COLO829 (cell line): ENCODE results near the gene CRACR2A.

Source experiments
- DNase-seq: peaks from one replicate; pipeline ENCODE4 v3.0.0; 2012; ENCODE audit warnings: low spot score

CRACR2A gene

GRCh38 chr12:3646561-3647241 lies 106.2 kb downstream of the CRACR2A start:
- no peak for DNase-seq

DNA sequence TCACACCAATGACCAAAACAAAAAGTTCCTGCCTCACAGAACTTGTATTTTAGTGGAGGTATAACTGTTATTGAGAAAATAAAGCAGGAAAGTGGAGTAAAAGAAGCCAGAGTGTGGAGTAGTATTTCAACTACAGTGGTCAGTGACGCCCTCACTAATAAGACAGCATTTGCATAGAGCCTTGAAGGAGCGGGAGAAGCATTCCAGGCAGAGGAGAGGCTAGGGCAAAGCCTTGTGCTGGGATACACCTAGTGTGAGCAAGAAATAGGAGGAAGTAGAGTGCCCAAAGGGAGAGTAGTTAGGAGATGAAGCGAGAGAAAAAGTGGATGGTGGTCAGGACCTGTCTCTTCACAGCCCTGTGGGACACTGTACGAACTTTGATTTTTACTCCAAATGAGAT lies 107.8 kb downstream of the CRACR2A start:
- DNase-seq, result no peak

GRCh38 chr12:3644104-3644503 lies 108.8 kb downstream of the CRACR2A start:
- DNase-seq, result no peak

GRCh38 chr12:3641428-3642018 lies 111.4 kb downstream of the CRACR2A start:
- no peak for DNase-seq

- no peak for DNase-seq
These were observed 116.6 kb downstream of the CRACR2A start for GRCh38 chr12:3636328-3636727.

GRCh38 chr12:3634348-3634747 lies 118.6 kb downstream of the CRACR2A start:
- DNase-seq, result no peak

- no peak for DNase-seq
These were observed 119.5 kb downstream of the CRACR2A start for GRCh38 chr12:3633396-3633795.

DNA sequence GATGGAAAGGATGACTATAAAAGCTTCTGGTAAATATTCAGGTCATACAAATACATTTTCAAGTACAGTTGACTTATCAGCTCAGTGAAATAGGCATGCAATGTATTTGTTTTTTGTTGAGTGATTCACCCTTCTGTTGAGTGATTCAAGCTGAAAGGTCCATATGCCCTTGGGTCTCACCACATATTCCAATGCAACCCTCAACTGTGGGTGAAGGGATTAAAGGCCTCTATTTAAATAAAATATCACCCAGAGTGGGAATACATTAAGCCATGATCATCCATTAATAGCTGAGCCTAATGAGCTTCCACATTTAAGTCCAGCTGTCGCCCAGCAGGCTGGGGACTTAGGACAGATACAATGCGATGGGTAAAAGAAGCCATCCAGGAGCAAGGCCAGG lies 120.2 kb downstream of the CRACR2A start:
- DNase-seq, result no peak

DNA sequence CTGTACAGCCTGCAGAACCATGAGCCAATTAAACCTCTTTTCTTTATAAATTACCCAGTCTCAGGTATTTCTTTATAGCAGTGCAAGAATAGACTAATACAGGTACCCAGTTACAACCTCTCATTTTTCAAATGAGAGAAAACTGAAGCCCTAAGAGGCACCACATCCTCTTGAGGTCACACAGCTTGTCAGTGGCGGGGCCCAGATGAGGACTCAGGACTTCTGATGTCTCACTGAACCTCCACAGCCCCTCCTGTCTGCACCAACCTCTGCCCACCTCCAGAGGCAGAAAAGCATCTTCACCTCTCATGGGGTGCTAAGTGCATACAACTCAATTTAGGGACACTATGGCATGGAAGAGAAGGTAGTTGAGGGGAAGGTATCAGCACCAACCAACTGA lies 120.7 kb downstream of the CRACR2A start:
- no peak for DNase-seq

GRCh38 chr12:3631759-3632158 lies 121.2 kb downstream of the CRACR2A start:
- no peak for DNase-seq

DNA sequence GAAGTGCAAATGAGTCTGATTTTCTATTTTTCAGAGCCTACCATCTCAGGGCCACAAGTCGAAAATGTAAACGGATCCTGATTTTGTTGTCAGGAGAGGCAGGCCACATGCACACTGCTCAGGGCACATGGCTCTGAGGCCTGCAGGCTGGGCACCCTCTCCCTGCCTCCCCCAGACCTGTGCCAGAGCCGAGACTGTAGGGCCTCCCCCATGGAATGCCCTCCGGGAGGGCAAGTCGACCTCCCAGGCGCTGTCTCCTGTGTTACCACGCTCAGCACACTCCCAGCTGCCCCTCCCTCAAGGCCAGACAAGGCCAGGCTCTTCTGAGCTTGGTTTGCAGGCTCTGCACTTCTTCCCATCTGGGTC lies 121.7 kb downstream of the CRACR2A start:
- DNase-seq, result no peak

DNA sequence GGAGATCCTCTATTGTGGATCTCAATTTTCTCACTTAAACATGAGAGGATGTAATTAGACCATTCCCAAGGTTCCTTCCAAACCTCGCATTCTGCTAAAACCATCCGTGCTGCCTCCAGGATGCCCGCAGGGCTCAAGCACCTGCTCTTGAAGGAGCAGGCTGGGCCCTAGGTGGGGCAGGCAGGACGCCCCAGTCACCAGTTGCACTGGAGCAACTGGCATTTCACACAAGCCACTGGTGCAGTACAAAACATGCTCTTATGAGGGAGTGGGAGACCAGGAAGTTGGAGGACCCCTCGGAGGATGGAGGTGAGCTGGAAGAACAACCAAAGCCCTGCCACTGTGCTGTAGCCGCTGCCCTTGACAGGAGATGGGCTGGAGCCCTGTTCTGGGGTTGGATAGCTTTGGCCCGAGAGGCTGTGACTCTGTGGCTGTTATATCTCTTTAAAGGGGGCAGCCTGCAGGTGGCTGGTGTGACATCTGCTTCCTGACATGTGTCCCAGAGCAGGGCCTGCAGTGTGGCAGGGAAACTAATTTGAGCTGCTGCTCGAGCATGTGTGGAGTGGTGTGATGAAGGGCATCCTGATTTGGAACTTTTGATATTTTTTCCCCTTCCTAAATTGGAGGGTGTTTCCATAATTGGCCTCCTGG lies 122.2 kb downstream of the CRACR2A start:
- no peak for DNase-seq

DNA sequence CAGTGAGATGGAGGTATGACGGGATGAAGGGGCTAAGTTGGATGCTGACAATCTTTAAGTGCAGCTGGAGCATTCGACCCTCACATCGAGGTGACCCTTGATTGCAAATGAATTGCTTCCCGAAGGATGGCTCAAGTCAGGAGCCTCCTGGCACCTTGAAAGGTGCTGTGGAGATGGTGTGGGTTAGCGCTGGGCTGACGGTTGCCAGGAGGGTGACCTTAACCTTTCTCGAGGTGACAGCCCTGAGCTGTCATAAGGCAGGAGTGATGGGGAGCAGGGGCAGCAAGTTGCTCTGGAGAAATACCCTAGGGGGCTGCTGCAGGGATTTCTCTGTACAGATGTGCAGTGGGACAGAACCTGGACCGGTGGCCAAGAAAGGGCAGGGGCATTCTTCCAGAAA lies 122.8 kb downstream of the CRACR2A start:
- no peak for DNase-seq

DNA sequence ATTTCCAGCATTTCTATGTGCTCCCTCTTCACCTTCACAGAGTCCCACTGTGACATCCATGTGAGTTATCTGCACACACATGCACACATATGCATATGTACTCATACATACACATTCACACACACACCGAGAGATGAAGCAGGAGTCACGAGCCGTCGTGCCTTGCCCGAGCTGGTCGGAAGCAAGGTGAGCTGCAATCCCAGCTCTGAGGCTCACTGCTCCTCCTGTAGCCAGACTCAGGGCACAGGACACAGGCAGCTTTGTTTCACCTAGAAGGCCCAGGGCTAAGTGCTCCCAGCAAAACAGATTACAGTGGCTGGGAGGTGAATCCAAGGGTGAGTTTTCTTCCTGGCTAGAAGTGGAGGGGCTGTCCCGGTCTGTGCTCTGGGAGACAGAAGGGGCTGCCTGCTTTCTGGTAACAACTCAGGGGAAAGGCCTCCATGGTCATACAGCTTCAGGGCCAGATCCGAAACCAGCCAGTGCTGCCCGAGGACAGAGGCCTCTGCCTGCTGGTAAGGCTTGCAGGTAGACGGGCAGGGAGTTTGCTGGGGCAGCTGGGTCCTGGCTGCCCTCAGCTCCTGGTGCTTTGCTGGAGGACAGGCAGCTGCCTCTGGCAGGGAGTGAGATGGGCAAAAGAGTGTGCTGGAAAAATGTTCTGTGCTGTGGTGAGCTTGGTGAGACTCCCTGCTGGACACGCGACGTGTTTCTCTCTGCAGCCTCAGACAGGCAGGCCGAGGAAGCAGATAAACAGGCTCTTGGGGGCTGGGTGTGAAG lies 123.7 kb downstream of the CRACR2A start:
- DNase-seq, result no peak

DNA sequence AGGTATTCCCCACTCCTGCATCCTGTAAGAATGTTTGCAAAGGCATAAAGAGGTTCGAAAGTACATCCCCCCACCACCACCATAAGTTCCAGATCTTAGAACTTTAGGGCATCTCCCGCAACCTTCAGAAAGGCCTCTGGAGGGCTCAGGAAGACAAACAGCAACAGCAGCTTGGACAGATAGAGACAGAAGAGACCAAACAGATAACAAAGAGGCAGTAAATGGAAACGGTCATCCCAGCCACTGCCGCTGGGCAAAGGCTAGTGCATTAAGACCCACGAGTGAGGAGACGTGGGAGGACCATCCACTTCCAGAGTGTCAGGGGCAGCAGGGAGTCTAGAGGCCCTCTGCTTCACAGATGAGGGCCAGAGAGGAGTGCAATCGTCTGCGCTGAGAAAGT lies 124.3 kb downstream of the CRACR2A start:
- DNase-seq, result no peak

GRCh38 chr12:3627336-3627735 lies 125.6 kb downstream of the CRACR2A start:
- DNase-seq, result no peak

- DNase-seq, result no peak
These were observed 128.6 kb downstream of the CRACR2A start for GRCh38 chr12:3624273-3624672.

- no peak for DNase-seq
These were observed 129.9 kb downstream of the CRACR2A start for GRCh38 chr12:3622822-3623690.

- no peak for DNase-seq
These were observed 130.7 kb downstream of the CRACR2A start for GRCh38 chr12:3622021-3622821.

DNA sequence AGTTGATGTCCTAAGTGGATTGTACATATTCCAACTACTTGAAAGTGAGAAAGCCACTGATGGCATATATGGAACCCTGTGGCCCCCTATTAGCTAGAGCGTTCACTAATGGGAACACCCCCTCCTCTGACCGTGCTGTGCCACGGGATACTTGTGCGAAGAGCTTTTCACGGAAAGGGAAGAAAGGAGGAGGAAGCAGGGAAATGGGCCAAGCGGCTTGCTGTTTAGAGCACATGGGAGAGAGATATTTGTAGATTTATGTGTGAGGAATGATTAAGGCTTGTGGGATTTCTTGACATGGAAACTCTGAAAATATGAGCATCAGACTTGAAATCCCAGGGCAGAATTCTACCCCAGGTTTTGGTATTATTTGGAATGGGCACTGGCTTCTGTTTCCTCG lies 132.1 kb downstream of the CRACR2A start:
- DNase-seq, result no peak

- no peak for DNase-seq
These were observed 135.3 kb downstream of the CRACR2A start for GRCh38 chr12:3617565-3617964.
